Measurements from ENCODE around the gene ELF3. TPM values are rescaled to one million over a fixed set of nuclear protein-coding genes. Genes with fewer than 3 reads are reported as not detected.

Gene ELF3
- total and polyA plus RNA-seq, 5 donors from 2014 or later = 1.0 TPM; not detected in 4

Other genes with a start within 250 kb of the ELF3 start
- gene IPO9, start 181.4 kb upstream of the ELF3 start, total RNA-seq = 31.3 TPM
- gene IPO9, start 181.4 kb upstream of the ELF3 start, polyA plus RNA-seq = 10 to 100 TPM; 13.9 to 23.6 (median 14.7) TPM
- 0.44 TPM for gene SHISA4, start 121.7 kb upstream of the ELF3 start, total RNA-seq
- gene SHISA4, start 121.7 kb upstream of the ELF3 start, polyA plus RNA-seq = under 1 TPM in 2 of 4 donors, not detected in 2; 0.22 to 0.44 TPM
- gene LMOD1, start 64.0 kb upstream of the ELF3 start, total RNA-seq = not detected
- gene LMOD1, start 64.0 kb upstream of the ELF3 start, polyA plus RNA-seq = not detected
- gene TIMM17A, start 55.1 kb upstream of the ELF3 start, total RNA-seq = 43.1 TPM
- gene TIMM17A, start 55.1 kb upstream of the ELF3 start, polyA plus RNA-seq = 10 to 100 TPM; 28.2 to 52.7 (median 36.7) TPM
- gene RNPEP, start 27.9 kb upstream of the ELF3 start, total RNA-seq = 29.8 TPM
- gene RNPEP, start 27.9 kb upstream of the ELF3 start, polyA plus RNA-seq = 10 to 100 TPM; 31.0 to 51.2 (median 33.0) TPM
- not detected for gene GPR37L1, start 112.3 kb downstream of the ELF3 start, total RNA-seq
- gene GPR37L1, start 112.3 kb downstream of the ELF3 start, polyA plus RNA-seq = under 1 TPM; 0.03 to 0.25 (median 0.17) TPM
- gene ARL8A, start 134.2 kb downstream of the ELF3 start, total RNA-seq = 84.1 TPM
- 10 to 100 TPM in 1 of 4 donors, 1 to 10 TPM in 3; 6.6 to 11.1 (median 7.7) TPM for gene ARL8A, start 134.2 kb downstream of the ELF3 start, polyA plus RNA-seq
- 124 TPM for gene PTPN7, start 150.0 kb downstream of the ELF3 start, total RNA-seq
- 10 to 100 TPM; 57.5 to 83.1 (median 76.8) TPM for gene PTPN7, start 150.0 kb downstream of the ELF3 start, polyA plus RNA-seq
- gene LGR6, start 183.2 kb downstream of the ELF3 start, total RNA-seq = 0.32 TPM
- under 1 TPM; 0.16 to 0.87 (median 0.30) TPM for gene LGR6, start 183.2 kb downstream of the ELF3 start, polyA plus RNA-seq